ENCODE results near the gene TRABD2B.

TRABD2B gene

DNA sequence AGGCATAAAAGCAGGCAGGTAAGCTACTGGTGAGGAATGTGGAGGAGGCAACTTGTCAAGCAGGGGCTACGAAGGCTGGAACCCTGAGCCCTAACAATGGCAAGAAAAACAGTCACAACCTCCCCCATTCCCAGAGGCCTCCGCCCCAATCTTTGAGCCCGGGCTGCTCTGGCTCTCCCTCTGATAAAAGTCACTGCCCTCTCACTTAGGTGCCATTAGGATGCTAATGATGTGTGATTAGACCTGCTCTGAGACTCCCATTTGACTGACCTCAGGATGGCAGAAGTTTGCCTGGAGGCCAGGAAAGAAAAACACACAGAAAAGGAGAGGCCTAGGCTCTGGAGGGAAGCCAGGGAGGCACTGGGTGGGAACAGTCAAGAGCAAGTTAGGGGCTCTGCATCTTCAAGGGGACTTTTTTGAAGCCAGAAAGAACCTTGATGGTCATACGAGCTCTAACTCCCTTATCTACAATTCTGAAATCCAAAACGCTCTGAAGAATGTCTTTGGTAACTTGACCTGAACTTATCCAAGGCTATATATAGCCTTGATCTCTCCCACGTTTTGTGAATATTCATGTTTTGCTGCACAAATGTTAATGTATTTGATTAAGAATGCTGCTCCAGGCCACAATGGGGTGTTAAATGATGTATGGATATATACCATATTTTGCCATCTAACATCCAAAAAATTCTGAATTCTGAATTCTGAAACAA, 98.9 kb downstream of the TRABD2B start:
- H3K18ac ChIP-seq (ENCODE audit: low read length): no peak overlapping the region

DNA sequence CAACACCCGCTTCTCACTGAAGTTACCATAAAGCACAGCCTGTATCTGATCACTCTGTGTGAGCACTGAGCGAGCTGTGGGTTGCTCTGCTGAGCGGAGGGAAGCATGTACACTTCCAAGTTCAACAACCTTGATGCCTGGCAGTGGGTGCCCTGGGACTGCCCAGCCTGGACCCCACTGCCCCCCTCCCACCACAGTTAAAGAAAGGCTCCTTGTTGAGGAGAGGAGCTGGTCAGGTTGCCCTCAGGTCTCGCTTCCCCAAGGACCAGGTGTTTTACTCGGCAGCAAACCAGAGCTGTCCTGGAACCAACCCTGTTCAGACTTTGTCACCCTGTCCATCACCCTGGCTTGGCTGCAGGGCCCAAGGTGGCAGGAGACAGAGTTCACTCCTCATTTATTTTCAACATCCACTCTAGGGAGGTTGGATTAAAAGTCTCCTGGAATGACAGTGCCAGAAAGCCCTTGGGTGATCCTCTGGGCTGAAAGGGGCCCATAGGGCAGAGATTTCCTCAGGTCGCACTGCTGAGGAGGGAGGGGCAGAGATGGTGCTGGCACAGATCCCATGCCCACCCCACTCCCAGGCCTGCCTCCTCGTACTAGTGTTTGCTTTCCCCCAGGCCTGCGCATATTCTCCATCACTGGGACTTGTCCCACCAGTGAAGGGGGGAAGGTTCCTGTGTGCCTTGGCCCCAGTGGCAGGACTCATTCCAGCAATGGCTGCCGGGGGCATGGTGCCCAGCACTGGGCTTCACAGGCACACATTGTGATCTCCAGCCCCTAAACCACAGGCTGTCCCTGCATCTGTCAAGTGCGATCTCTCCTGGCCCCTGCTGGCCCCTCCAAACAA, 101.7 kb downstream of the TRABD2B start:
- Histone ChIP-seq H4K91ac (ENCODE audit: low read depth, low read length, poor library complexity) (no peak overlapping the region), H3K9ac (ENCODE audit: low read depth, low read length, poor library complexity) (no peak overlapping the region), H3K4ac (ENCODE audit: low read length) (no peak overlapping the region), H3K4me1 (ENCODE audit: control insufficient read depth in 2 of 2, insufficient read depth in 1 of 2, low read depth in 1 of 2, low read length in 2 of 2) (peaks cover 0 to 6% of the 10 kb centered on the region in 2 donors), H3K36me3 (replicated peaks in 1 of 2; ENCODE audit: control insufficient read depth in 2 of 2, insufficient read depth in 2 of 2, low read length in 2 of 2) (no peaks in the 10 kb centered on the region), H2BK5ac (ENCODE audit: low read length) (no peak overlapping the region), H3K18ac (ENCODE audit: low read length) (peak overlapping the region; percentile 50), H4K8ac (ENCODE audit: low read depth, low read length) (no peak overlapping the region), H3K4me2 (ENCODE audit: insufficient read depth, low read length, poor library complexity, severe bottlenecking) (no peak overlapping the region), H3K23ac (ENCODE audit: low read depth, low read length, poor library complexity) (peak overlapping the region; percentile 74), H3K79me1 (ENCODE audit: low read depth, low read length) (no peaks in the 10 kb centered on the region), H2AK5ac (ENCODE audit: low read depth, low read length) (peak overlapping the region; percentile 23), H3K14ac (ENCODE audit: low read length) (peak overlapping the region; percentile 85), H2BK15ac (ENCODE audit: low read length) (no peak overlapping the region), H3K27me3 (ENCODE audit: control insufficient read depth in 3 of 3, insufficient read depth in 3 of 3, low read depth in 1 of 3, low read length in 3 of 3) (no peaks in the 10 kb centered on the region), H2AFZ (ENCODE audit: low read length) (no peak overlapping the region), H3K9me3 (replicated peaks in 1 of 2; ENCODE audit: control insufficient read depth in 2 of 2, insufficient read depth in 1 of 2, low read depth in 1 of 2, low read length in 2 of 2) (no peaks in the 10 kb centered on the region), H3K4me3 (ENCODE audit: low read length in 2 of 2) (peak overlapping the region in 1 of 2 donors; percentile 44), H3K27ac (replicated peaks; ENCODE audit: low read length) (no peak overlapping the region), H2BK120ac (ENCODE audit: low read depth, low read length) (no peak overlapping the region), H2BK12ac (ENCODE audit: low read length) (peak overlapping the region; percentile 30)
- no peak for DNase-seq (ENCODE audit: low spot score)
- no CpG with 5 or more reads among the region's 10 CpGs for WGBS, 2 donors (ENCODE audit: extremely low coverage in 2 of 2, insufficient read length in 2 of 2, insufficient replicate concordance in 1 of 2)

More for the DNA sequence above, 98.9 kb downstream of the TRABD2B start:
- no peak overlapping the region for H2BK120ac ChIP-seq (ENCODE audit: low read depth, low read length)
- no CpG with 5 or more reads among the region's 6 CpGs for WGBS, 2 donors (ENCODE audit: extremely low coverage in 2 of 2, insufficient read length in 2 of 2, insufficient replicate concordance in 1 of 2)
- no peak overlapping the region for H3K27ac ChIP-seq (replicated peaks; ENCODE audit: low read length)
- no peak overlapping the region for H3K14ac ChIP-seq (ENCODE audit: low read length)
- H2BK5ac ChIP-seq (ENCODE audit: low read length): no peak overlapping the region
- no peaks in the 10 kb centered on the region for H3K79me1 ChIP-seq (ENCODE audit: low read depth, low read length)
- no peak overlapping the region for H2BK15ac ChIP-seq (ENCODE audit: low read length)
- H4K8ac ChIP-seq (ENCODE audit: low read depth, low read length): no peak overlapping the region
- H2AK5ac ChIP-seq (ENCODE audit: low read depth, low read length): no peak overlapping the region
- no peaks in the 10 kb centered on the region for H3K36me3 ChIP-seq (replicated peaks in 1 of 2; ENCODE audit: control insufficient read depth in 2 of 2, insufficient read depth in 2 of 2, low read length in 2 of 2)
- no peak overlapping the region for H3K4me2 ChIP-seq (ENCODE audit: insufficient read depth, low read length, poor library complexity, severe bottlenecking)
- no peak for DNase-seq (ENCODE audit: low spot score)
- no peak overlapping the region for H3K9ac ChIP-seq (ENCODE audit: low read depth, low read length, poor library complexity)
- H3K4ac ChIP-seq (ENCODE audit: low read length): no peak overlapping the region
- H4K91ac ChIP-seq (ENCODE audit: low read depth, low read length, poor library complexity): no peak overlapping the region
- no peak overlapping the region for H2BK12ac ChIP-seq (ENCODE audit: low read length)
- no peak overlapping the region for H3K4me3 ChIP-seq (ENCODE audit: low read length in 2 of 2)
- no peaks in the 10 kb centered on the region for H3K27me3 ChIP-seq (ENCODE audit: control insufficient read depth in 3 of 3, insufficient read depth in 3 of 3, low read depth in 1 of 3, low read length in 3 of 3)
- H3K23ac ChIP-seq (ENCODE audit: low read depth, low read length, poor library complexity): no peak overlapping the region
- H3K4me1 ChIP-seq (ENCODE audit: control insufficient read depth in 2 of 2, insufficient read depth in 1 of 2, low read depth in 1 of 2, low read length in 2 of 2): peaks cover 0 to 8% of the 10 kb centered on the region in 2 donors
- no peaks in the 10 kb centered on the region for H3K9me3 ChIP-seq (replicated peaks in 1 of 2; ENCODE audit: control insufficient read depth in 2 of 2, insufficient read depth in 1 of 2, low read depth in 1 of 2, low read length in 2 of 2)
- no peak overlapping the region for H2AFZ ChIP-seq (ENCODE audit: low read length)

DNA sequence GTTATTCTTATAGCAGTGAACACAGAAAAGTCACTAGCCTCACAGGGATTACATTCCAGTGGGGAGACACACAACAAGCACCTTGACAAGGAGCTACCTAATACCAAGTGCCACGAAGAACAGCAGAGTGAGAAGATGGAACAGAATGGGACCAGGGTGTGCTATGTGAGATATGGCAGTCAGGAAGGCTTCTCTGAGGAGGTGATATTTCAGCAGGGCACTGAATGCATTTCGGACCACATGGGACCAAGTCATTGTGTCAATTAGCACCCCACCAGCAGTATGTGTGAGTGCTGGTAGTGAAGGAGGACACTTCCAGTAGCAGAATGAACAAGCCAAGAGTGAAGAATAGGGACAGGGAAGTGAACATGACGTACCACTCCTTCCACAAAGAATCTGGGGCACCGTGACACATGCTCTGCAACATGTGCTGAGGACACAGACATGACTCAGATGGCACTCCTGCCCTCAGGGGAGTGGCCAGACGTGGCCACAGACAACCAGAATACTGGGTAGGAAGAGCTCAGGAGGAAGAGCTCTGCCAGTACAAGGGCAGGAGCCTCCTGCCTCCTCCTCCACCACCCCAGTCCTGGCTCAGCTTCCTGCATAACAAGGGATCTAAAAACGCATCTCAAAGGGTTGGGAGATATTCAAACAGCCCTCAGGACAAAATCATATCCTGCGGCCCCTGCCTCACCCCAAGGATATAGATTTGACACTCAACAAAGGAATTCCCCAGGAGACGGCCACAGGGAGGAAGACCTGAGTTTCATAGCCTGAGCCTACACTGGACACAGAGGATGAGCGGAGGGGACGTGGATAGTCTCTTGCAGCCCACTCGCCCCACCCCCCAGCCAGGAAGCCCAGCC, 102.5 kb downstream of the TRABD2B start:
- H2AFZ ChIP-seq (ENCODE audit: low read length): no peak overlapping the region
- H3K9ac ChIP-seq (ENCODE audit: low read depth, low read length, poor library complexity): no peak overlapping the region
- DNase-seq (ENCODE audit: low spot score): no peak
- H3K18ac ChIP-seq (ENCODE audit: low read length): no peak overlapping the region
- peak overlapping the region; percentile 23 for H2AK5ac ChIP-seq (ENCODE audit: low read depth, low read length)
- no peaks in the 10 kb centered on the region for H3K27me3 ChIP-seq (ENCODE audit: control insufficient read depth in 3 of 3, insufficient read depth in 3 of 3, low read depth in 1 of 3, low read length in 3 of 3)
- H2BK15ac ChIP-seq (ENCODE audit: low read length): no peak overlapping the region
- H4K91ac ChIP-seq (ENCODE audit: low read depth, low read length, poor library complexity): no peak overlapping the region
- no peaks in the 10 kb centered on the region for H3K36me3 ChIP-seq (replicated peaks in 1 of 2; ENCODE audit: control insufficient read depth in 2 of 2, insufficient read depth in 2 of 2, low read length in 2 of 2)
- no peak overlapping the region for H2BK5ac ChIP-seq (ENCODE audit: low read length)
- H4K8ac ChIP-seq (ENCODE audit: low read depth, low read length): no peak overlapping the region
- no peak overlapping the region for H3K27ac ChIP-seq (replicated peaks; ENCODE audit: low read length)
- H2BK120ac ChIP-seq (ENCODE audit: low read depth, low read length): no peak overlapping the region
- H3K4me1 ChIP-seq (ENCODE audit: control insufficient read depth in 2 of 2, insufficient read depth in 1 of 2, low read depth in 1 of 2, low read length in 2 of 2): peaks cover 0 to 6% of the 10 kb centered on the region in 2 donors
- no peaks in the 10 kb centered on the region for H3K9me3 ChIP-seq (replicated peaks in 1 of 2; ENCODE audit: control insufficient read depth in 2 of 2, insufficient read depth in 1 of 2, low read depth in 1 of 2, low read length in 2 of 2)
- H3K4me2 ChIP-seq (ENCODE audit: insufficient read depth, low read length, poor library complexity, severe bottlenecking): no peak overlapping the region
- no peak overlapping the region for H3K4me3 ChIP-seq (ENCODE audit: low read length in 2 of 2)
- no peak overlapping the region for H3K14ac ChIP-seq (ENCODE audit: low read length)
- WGBS, 2 donors (ENCODE audit: extremely low coverage in 2 of 2, insufficient read length in 2 of 2, insufficient replicate concordance in 1 of 2): no CpG with 5 or more reads among the region's 11 CpGs
- no peak overlapping the region for H3K4ac ChIP-seq (ENCODE audit: low read length)
- H3K79me1 ChIP-seq (ENCODE audit: low read depth, low read length): no peaks in the 10 kb centered on the region
- no peak overlapping the region for H2BK12ac ChIP-seq (ENCODE audit: low read length)
- no peak overlapping the region for H3K23ac ChIP-seq (ENCODE audit: low read depth, low read length, poor library complexity)

Data from neuronal stem cell (in vitro differentiated cells).